ENCODE results near the gene ERMN. TPM values are rescaled to one million over a fixed set of nuclear protein-coding genes. Genes with fewer than 3 reads are reported as not detected.
A peak's percentile ranks its signal among the peaks of the same experiment; 100 is the strongest.

ERMN gene
- polyA plus RNA-seq, 1 donor: 0.57 TPM

- H3K36me3 ChIP-seq (ENCODE audit: control insufficient read depth, insufficient read depth, low read length): no peaks in the 10 kb centered on the region
- no peaks in the 10 kb centered on the region for H3K9me3 ChIP-seq (ENCODE audit: control insufficient read depth, low read depth, low read length)
- peaks cover 2% of the 10 kb centered on the region for H3K4me1 ChIP-seq (ENCODE audit: control insufficient read depth, insufficient read depth, low read length)
- H3K27ac ChIP-seq (ENCODE audit: low read length): no peak overlapping the region
- H3K27me3 ChIP-seq (ENCODE audit: control insufficient read depth, insufficient read depth, low read length): no peaks in the 10 kb centered on the region
- H3K4me3 ChIP-seq (ENCODE audit: low read length): no peak overlapping the region
- DNase-seq: no peak
- WGBS (ENCODE audit: insufficient coverage, low lambda C conversion rate): no CpG with 5 or more reads among the region's 2 CpGs
Measured at GRCh38 chr2:157318884-157319283, 6.7 kb downstream of the ERMN start.

GRCh38 chr2:157315901-157316300, 9.7 kb downstream of the ERMN start:
- DNase-seq: no peak
- H3K27ac ChIP-seq (ENCODE audit: low read length): no peak overlapping the region
- no peaks in the 10 kb centered on the region for H3K9me3 ChIP-seq (ENCODE audit: control insufficient read depth, low read depth, low read length)
- no peaks in the 10 kb centered on the region for H3K36me3 ChIP-seq (ENCODE audit: control insufficient read depth, insufficient read depth, low read length)
- H3K4me1 ChIP-seq (ENCODE audit: control insufficient read depth, insufficient read depth, low read length): no peaks in the 10 kb centered on the region
- H3K27me3 ChIP-seq (ENCODE audit: control insufficient read depth, insufficient read depth, low read length): no peaks in the 10 kb centered on the region
- H3K4me3 ChIP-seq (ENCODE audit: low read length): no peak overlapping the region
- WGBS (ENCODE audit: insufficient coverage, low lambda C conversion rate): no CpG with 5 or more reads among the region's 4 CpGs

- WGBS (ENCODE audit: insufficient coverage, low lambda C conversion rate): no CpG with 5 or more reads among the region's 1 CpG
Measured at GRCh38 chr2:157312866-157313486, 12.6 kb downstream of the ERMN start.

GRCh38 chr2:157311706-157312105, 13.9 kb downstream of the ERMN start:
- WGBS (ENCODE audit: insufficient coverage, low lambda C conversion rate): 60% methylated on average over 1 of the region's 1 CpG
- no peaks in the 10 kb centered on the region for H3K36me3 ChIP-seq (ENCODE audit: control insufficient read depth, insufficient read depth, low read length)
- no peaks in the 10 kb centered on the region for H3K27me3 ChIP-seq (ENCODE audit: control insufficient read depth, insufficient read depth, low read length)
- no peaks in the 10 kb centered on the region for H3K9me3 ChIP-seq (ENCODE audit: control insufficient read depth, low read depth, low read length)
- H3K4me1 ChIP-seq (ENCODE audit: control insufficient read depth, insufficient read depth, low read length): no peaks in the 10 kb centered on the region
- H3K27ac ChIP-seq (ENCODE audit: low read length): no peak overlapping the region
- DNase-seq: no peak
- H3K4me3 ChIP-seq (ENCODE audit: low read length): no peak overlapping the region

More at GRCh38 chr2:157312866-157313486, 12.6 kb downstream of the ERMN start:
- no peak overlapping the region for H3K27ac ChIP-seq (ENCODE audit: low read length)
- H3K27me3 ChIP-seq (ENCODE audit: control insufficient read depth, insufficient read depth, low read length): no peaks in the 10 kb centered on the region
- no peaks in the 10 kb centered on the region for H3K9me3 ChIP-seq (ENCODE audit: control insufficient read depth, low read depth, low read length)
- no peaks in the 10 kb centered on the region for H3K36me3 ChIP-seq (ENCODE audit: control insufficient read depth, insufficient read depth, low read length)
- no peak overlapping the region for H3K4me3 ChIP-seq (ENCODE audit: low read length)
- DNase-seq: no peak
- H3K4me1 ChIP-seq (ENCODE audit: control insufficient read depth, insufficient read depth, low read length): no peaks in the 10 kb centered on the region

- no peak overlapping the region for H3K27ac ChIP-seq (ENCODE audit: low read length)
- WGBS (ENCODE audit: insufficient coverage, low lambda C conversion rate): 67% methylated on average over 1 of the region's 2 CpGs
- DNase-seq: no peak
- no peaks in the 10 kb centered on the region for H3K36me3 ChIP-seq (ENCODE audit: control insufficient read depth, insufficient read depth, low read length)
- no peaks in the 10 kb centered on the region for H3K9me3 ChIP-seq (ENCODE audit: control insufficient read depth, low read depth, low read length)
- no peak overlapping the region for H3K4me3 ChIP-seq (ENCODE audit: low read length)
- no peaks in the 10 kb centered on the region for H3K4me1 ChIP-seq (ENCODE audit: control insufficient read depth, insufficient read depth, low read length)
- no peaks in the 10 kb centered on the region for H3K27me3 ChIP-seq (ENCODE audit: control insufficient read depth, insufficient read depth, low read length)
Measured at GRCh38 chr2:157309878-157310277, 15.7 kb downstream of the ERMN start.

GRCh38 chr2:157307021-157307420, 18.6 kb downstream of the ERMN start:
- no peak overlapping the region for H3K27ac ChIP-seq (ENCODE audit: low read length)
- H3K36me3 ChIP-seq (ENCODE audit: control insufficient read depth, insufficient read depth, low read length): no peaks in the 10 kb centered on the region
- no CpG with 5 or more reads among the region's 1 CpG for WGBS (ENCODE audit: insufficient coverage, low lambda C conversion rate)
- H3K9me3 ChIP-seq (ENCODE audit: control insufficient read depth, low read depth, low read length): no peaks in the 10 kb centered on the region
- no peak overlapping the region for H3K4me3 ChIP-seq (ENCODE audit: low read length)
- H3K27me3 ChIP-seq (ENCODE audit: control insufficient read depth, insufficient read depth, low read length): no peaks in the 10 kb centered on the region
- no peak for DNase-seq
- H3K4me1 ChIP-seq (ENCODE audit: control insufficient read depth, insufficient read depth, low read length): peaks cover 3% of the 10 kb centered on the region

- H3K36me3 ChIP-seq (ENCODE audit: control insufficient read depth, insufficient read depth, low read length): no peaks in the 10 kb centered on the region
- no peak overlapping the region for H3K4me3 ChIP-seq (ENCODE audit: low read length)
- H3K9me3 ChIP-seq (ENCODE audit: control insufficient read depth, low read depth, low read length): no peaks in the 10 kb centered on the region
- H3K27me3 ChIP-seq (ENCODE audit: control insufficient read depth, insufficient read depth, low read length): no peaks in the 10 kb centered on the region
- no peak overlapping the region for H3K27ac ChIP-seq (ENCODE audit: low read length)
- no peak for DNase-seq
- 100% methylated on average over 1 of the region's 4 CpGs for WGBS (ENCODE audit: insufficient coverage, low lambda C conversion rate)
- peaks cover 7% of the 10 kb centered on the region for H3K4me1 ChIP-seq (ENCODE audit: control insufficient read depth, insufficient read depth, low read length)
Measured at GRCh38 chr2:157305723-157306110, 19.9 kb downstream of the ERMN start.

GRCh38 chr2:157304811-157305722, 20.6 kb downstream of the ERMN start:
- peaks cover 7% of the 10 kb centered on the region for H3K4me1 ChIP-seq (ENCODE audit: control insufficient read depth, insufficient read depth, low read length)
- peak in 1 of 2 donors; percentile 8 for DNase-seq
- H3K27ac ChIP-seq (ENCODE audit: low read length): no peak overlapping the region
- no peaks in the 10 kb centered on the region for H3K9me3 ChIP-seq (ENCODE audit: control insufficient read depth, low read depth, low read length)
- H3K4me3 ChIP-seq (ENCODE audit: low read length): no peak overlapping the region
- no CpG with 5 or more reads among the region's 3 CpGs for WGBS (ENCODE audit: insufficient coverage, low lambda C conversion rate)
- no peaks in the 10 kb centered on the region for H3K36me3 ChIP-seq (ENCODE audit: control insufficient read depth, insufficient read depth, low read length)
- no peaks in the 10 kb centered on the region for H3K27me3 ChIP-seq (ENCODE audit: control insufficient read depth, insufficient read depth, low read length)

- no peaks in the 10 kb centered on the region for H3K27me3 ChIP-seq (ENCODE audit: control insufficient read depth, insufficient read depth, low read length)
- no peaks in the 10 kb centered on the region for H3K9me3 ChIP-seq (ENCODE audit: control insufficient read depth, low read depth, low read length)
- H3K36me3 ChIP-seq (ENCODE audit: control insufficient read depth, insufficient read depth, low read length): no peaks in the 10 kb centered on the region
- no peak for DNase-seq
- H3K4me3 ChIP-seq (ENCODE audit: low read length): no peak overlapping the region
- peaks cover 7% of the 10 kb centered on the region for H3K4me1 ChIP-seq (ENCODE audit: control insufficient read depth, insufficient read depth, low read length)
- WGBS (ENCODE audit: insufficient coverage, low lambda C conversion rate): 100% methylated on average over 1 of the region's 2 CpGs
- H3K27ac ChIP-seq (ENCODE audit: low read length): no peak overlapping the region
Measured at GRCh38 chr2:157303612-157304011, 22.0 kb downstream of the ERMN start.

GRCh38 chr2:157302492-157303099, 23.0 kb downstream of the ERMN start:
- Histone ChIP-seq H3K4me1 (ENCODE audit: control insufficient read depth, insufficient read depth, low read length) (peaks cover 7% of the 10 kb centered on the region), H3K4me3 (ENCODE audit: low read length) (no peak overlapping the region), H3K27me3 (ENCODE audit: control insufficient read depth, insufficient read depth, low read length) (no peaks in the 10 kb centered on the region), H3K27ac (ENCODE audit: low read length) (no peak overlapping the region), H3K9me3 (ENCODE audit: control insufficient read depth, low read depth, low read length) (no peaks in the 10 kb centered on the region), H3K36me3 (ENCODE audit: control insufficient read depth, insufficient read depth, low read length) (no peaks in the 10 kb centered on the region)
- peak; percentile 25 to 46 for DNase-seq
- WGBS (ENCODE audit: insufficient coverage, low lambda C conversion rate): 78% methylated on average over 3 of the region's 9 CpGs
